LHCN-M2 (cell line): ENCODE measurements around the gene BIN1. TPM values are rescaled to one million over a fixed set of nuclear protein-coding genes. Genes with fewer than 3 reads are reported as not detected.
"Not testable (repeated sequence)": the region's sequence is repeated elsewhere in the genome, so short reads cannot be mapped to it uniquely, and the experiment has no call there.

Experiments
- DNase-seq: peaks from one replicate; pipeline ENCODE4 v3.0.0-alpha.2; 2012; ENCODE audit warnings: low read depth
- total RNA-seq: library from RNA; depleted of rRNA; stranded (reverse); fragments of >200 nt; gene quantifications from 2 replicates; pipeline ENCODE4 v1.2.3, GENCODE V29; 2014

The BIN1 gene
- total RNA-seq, 1 experiment from 2014 or later: 174 TPM

DNA sequence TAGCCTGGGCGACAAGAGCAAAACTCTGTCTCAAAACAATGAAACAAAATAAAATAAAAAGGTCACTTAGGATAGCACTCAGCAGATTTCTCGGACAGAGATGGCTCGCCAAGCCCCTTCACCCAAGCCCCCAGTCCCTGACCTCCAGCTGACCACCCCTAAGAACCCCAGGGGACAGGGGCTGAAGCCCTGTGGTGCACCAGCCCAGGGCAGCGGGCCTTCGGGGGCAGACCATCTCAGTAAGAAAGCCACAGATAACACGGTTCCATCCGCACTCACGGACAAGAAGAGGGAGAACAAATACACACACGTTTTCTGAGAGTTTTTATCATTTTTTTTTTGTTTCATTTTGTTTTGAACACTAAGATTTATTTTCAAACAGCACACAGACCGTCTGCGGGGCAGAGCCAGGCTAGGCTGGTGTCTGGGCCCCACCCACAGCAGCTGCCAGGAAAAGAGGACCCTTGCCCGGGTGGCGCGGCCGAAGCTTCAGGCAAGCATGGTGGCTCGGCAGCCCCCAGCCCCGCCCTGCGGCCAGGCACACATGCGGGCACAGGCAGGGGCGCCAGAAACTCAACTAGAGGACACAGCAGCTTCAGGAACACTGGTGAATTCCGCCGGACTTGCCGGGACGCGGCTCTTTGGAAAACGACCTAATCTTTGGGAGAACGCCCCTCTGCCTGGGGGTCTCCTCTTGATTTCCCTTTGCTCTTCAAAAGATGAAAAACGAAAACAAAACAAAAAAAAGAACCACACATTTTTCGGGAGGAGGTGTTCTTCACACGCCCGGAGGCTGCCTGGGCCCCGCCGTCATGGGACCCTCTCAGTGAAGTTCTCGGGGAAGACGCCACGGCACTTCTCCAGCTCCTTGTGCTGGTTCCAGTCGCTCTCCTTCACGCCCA, 59.0 kb downstream of the BIN1 start:
- no peak for DNase-seq

DNA sequence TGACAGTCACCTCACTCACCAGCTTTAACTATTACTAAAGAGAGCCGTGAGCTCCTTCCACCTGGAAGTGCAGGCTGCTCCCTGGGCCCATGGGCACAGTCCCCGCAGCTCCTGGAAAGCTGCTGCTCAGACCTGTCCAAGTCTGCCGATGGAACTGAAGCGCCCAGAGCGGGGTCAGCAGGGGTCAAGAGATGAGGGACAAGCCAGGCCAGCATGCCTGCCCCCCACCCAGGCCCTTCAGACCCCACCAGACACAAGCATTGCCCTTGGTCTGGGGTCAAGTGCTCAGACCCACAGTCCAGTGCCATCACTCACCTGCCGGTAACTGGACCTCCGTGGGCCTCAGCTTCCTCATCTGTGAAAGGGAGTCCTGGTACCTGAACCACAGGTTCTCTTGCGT, 59.9 kb downstream of the BIN1 start:
- DNase-seq: no peak

DNA sequence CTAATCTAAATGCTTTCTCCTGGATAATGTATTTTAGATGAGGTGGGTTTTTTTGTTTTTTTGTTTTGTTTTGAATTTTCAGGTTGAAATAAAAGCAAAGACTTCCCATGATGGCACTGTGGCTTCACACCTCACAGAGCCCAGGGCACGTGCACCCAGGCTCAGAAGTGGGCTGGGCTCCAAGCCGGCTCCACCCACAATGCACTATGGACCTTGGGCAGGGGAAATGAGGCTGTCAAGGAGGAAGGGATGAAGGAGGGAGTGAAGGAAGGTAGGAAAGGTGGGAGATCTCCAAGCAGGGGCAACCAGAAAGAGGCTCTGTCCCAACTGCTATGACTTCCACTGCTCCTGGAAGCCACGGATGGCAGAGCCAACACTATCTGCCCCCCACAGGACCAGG, 60.4 kb downstream of the BIN1 start:
- DNase-seq: no peak

GRCh38 chr2:127045792-127046501, 61.0 kb downstream of the BIN1 start:
- DNase-seq: no peak

DNA sequence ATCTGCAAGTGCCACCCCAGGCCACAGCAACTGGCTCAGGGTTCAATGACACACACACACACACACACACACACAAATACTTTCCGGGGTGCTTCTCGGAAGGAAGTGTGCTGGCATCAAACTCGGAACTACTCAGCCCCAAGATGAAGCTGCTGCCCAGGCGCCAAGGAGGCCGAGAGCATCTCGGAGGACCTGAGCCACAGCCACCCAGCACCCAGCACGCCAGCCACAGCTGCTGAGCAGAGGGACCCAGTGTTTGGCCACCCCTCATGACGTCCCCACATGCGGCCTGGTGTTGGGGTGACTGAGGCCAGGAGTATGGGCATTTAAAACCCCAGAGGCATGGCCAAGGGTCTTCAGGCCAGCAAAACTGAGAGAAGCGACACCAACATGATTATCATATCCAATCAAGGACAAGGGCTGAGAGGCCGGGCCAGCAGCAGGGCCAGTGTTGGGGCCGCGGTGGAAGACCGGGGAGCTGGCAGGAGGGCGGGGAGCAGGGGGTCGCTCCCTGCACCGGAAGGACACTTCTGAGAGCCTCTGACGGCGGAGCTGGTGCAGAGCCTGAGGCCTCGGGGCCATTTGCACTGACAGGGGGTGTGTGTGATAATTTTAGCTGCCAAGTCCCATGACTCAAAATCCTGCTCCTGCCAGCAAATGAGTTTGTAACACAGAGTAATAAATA, 61.8 kb downstream of the BIN1 start:
- no peak for DNase-seq

DNA sequence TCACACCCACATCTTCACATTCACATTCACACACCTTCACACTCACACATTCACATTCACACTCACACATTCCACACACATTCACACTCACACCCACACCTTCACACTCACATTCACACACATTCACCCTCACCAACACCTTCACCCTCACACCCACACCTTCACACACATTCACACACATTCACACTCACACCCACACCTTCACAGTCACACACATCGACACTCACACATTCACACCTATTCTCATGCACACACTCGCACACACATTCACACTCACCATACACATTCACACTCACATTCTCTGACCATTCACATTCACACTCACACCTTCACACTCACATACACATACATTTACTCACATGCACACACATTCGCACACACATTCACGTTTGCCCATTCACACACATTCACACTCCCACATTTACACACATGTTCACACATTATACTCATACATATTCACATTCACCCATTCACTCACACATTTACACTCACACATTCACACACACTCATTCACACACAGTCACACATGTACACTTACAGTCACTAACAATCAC, 62.7 kb downstream of the BIN1 start:
- DNase-seq: no peak

- no peak for DNase-seq
Observed at GRCh38 chr2:127043367-127044164, 63.4 kb downstream of the BIN1 start.

- no peak for DNase-seq
Observed at GRCh38 chr2:127041259-127041970, 65.5 kb downstream of the BIN1 start.

DNA sequence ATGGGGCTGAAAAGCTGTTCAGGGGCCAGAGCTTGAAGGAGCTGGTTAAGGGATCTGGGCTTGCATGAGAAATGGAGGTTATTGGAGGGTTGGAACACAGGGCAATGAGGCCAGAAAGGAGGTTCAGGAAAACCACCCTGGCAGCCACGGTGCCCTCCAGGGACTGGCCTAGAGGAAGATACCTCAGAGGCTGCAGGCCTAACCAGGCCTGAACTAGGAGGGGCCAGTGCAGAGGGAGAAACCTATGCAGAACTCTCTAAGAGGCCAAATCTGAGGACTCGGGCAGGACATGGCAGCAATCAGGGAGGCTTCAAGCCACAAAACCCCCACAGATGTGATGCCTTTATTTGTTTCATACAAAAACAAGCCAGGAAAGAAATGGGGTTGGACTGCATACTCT, 66.8 kb downstream of the BIN1 start:
- DNase-seq: no peak

GRCh38 chr2:127039387-127040031, 67.4 kb downstream of the BIN1 start:
- no peak for DNase-seq

- DNase-seq: no peak
Observed at GRCh38 chr2:127037476-127037875, 69.5 kb downstream of the BIN1 start.

- DNase-seq: no peak
Observed at GRCh38 chr2:127034883-127035611, 71.9 kb downstream of the BIN1 start.

DNA sequence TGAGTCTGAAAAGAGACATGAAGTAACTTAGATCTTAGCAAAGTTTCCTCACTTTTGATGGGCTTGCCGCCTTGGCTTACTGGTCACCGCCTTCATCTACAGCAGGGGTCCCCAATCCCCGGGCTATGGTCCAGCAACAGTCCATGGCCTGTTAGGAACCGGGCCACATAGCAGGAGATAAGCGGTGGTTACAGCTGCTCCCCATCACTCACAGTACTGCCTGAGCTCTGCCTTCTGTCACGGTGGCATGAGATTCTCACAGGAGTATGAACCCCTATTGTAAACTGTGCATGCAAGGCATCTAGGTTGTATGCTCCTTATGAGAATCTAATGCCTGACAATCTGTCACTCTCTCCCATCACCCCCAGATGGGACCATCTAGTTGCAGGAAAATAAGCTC, 72.9 kb downstream of the BIN1 start:
- no peak for DNase-seq

- DNase-seq: peak; percentile 49
Observed at GRCh38 chr2:127032621-127033020, 74.3 kb downstream of the BIN1 start.

GRCh38 chr2:127029350-127030051, 77.5 kb downstream of the BIN1 start:
- no peak for DNase-seq

GRCh38 chr2:127028745-127029144, 78.2 kb downstream of the BIN1 start:
- not testable (repeated sequence) for DNase-seq

- DNase-seq: no peak
Observed at GRCh38 chr2:127027715-127028114, 79.2 kb downstream of the BIN1 start.

GRCh38 chr2:127025359-127026166, 81.4 kb downstream of the BIN1 start:
- peak; percentile 86 for DNase-seq
